Natural killer cell (primary cell): ENCODE data around the gene CKM. TPM values are rescaled to one million over a fixed set of nuclear protein-coding genes. Genes with fewer than 3 reads are reported as not detected.
"Not testable (repeated sequence)": the region's sequence is repeated elsewhere in the genome, so short reads cannot be mapped to it uniquely, and the experiment has no call there.

Experiments
- ATAC-seq, 3 donors: fragments of 150-1000 bp in 2 of 3; fragments of 200-7000 bp in 1 of 3; cut with Tn5 transposase; 1 replicate in 1 of 3; 2 replicates in 2 of 3; pipeline ENCODE4 v1.10.0; 2021; ENCODE audit warnings: mild to moderate bottlenecking in 2 of 3, moderate library complexity in 2 of 3
- DNase-seq, 2 donors: peaks; one replicate each; pipeline versions ENCODE4 v3.0.0 to v3.0.0-alpha.2; 2013 to 2021; ENCODE audit warnings: mixed read lengths in 1 of 2
- H3K27ac ChIP-seq: one replicate; pipeline ENCODE4 v1.5.1; 2013; ENCODE audit warnings: mild to moderate bottlenecking, low read length
- H3K27me3 ChIP-seq: one replicate; pipeline ENCODE4 v1.6.1; 2013; ENCODE audit warnings: low read length; ENCODE audit not compliant: control insufficient read depth, insufficient read depth
- H3K36me3 ChIP-seq: one replicate; pipeline ENCODE4 v1.6.1; 2013; ENCODE audit warnings: low read length; ENCODE audit not compliant: control insufficient read depth, insufficient read depth
- H3K4me1 ChIP-seq: one replicate; pipeline ENCODE4 v1.6.1; 2013; ENCODE audit warnings: low read length; ENCODE audit not compliant: control insufficient read depth, insufficient read depth
- H3K4me3 ChIP-seq: one replicate; pipeline ENCODE4 v1.5.1; 2013; ENCODE audit warnings: low read length
- H3K9me3 ChIP-seq: one replicate; pipeline ENCODE4 v1.6.1; 2013; ENCODE audit warnings: low read length; ENCODE audit not compliant: control insufficient read depth, insufficient read depth
- H3K27ac Mint-ChIP-seq, 2 donors: one replicate each; pipeline ENCODE4 v1.8.0; 2022; ENCODE audit warnings: mild to moderate bottlenecking in 2 of 2, mixed read lengths in 2 of 2, moderate library complexity in 1 of 2
- H3K27me3 Mint-ChIP-seq, 2 donors: one replicate each; pipeline ENCODE4 v1.8.0; 2022; ENCODE audit warnings: low read depth in 2 of 2, mixed read lengths in 2 of 2
- H3K36me3 Mint-ChIP-seq: one replicate; pipeline ENCODE4 v1.8.0; 2022; ENCODE audit warnings: mixed read lengths
- H3K4me1 Mint-ChIP-seq, 2 donors: one replicate each; pipeline ENCODE4 v1.8.0; 2022; ENCODE audit warnings: mixed read lengths in 2 of 2
- H3K4me3 Mint-ChIP-seq: one replicate; pipeline ENCODE4 v1.8.0; 2022; ENCODE audit warnings: mild to moderate bottlenecking, moderate library complexity, mixed read lengths
- H3K9me3 Mint-ChIP-seq, 2 donors: one replicate each; pipeline ENCODE4 v1.8.0; 2022; ENCODE audit warnings: mixed read lengths in 2 of 2
- WGBS: methylation state at CpG from one replicate; pipeline ENCODE4 v1.1.7; 2013; ENCODE audit warnings: missing lambda C conversion rate; ENCODE audit not compliant: insufficient coverage; 5-methylcytosine and 5-hydroxymethylcytosine counted together
- intact Hi-C: fragments of 100-400 bp; cut with micrococcal nuclease; formaldehyde crosslinking; loops from one replicate; pipeline ENCODE4 v1.14.2; 2022
- total RNA-seq, 4 donors: library from RNA; stranded (reverse); fragments of 120-200 nt in 1 of 4; gene quantifications; one replicate each; pipeline versions ENCODE4 v1.2.3 to v1.2.4, GENCODE V29; 2013 to 2022
- TF ChIP-seq, protein P1 (sequence below): fragments of 200-600 bp; IDR thresholded peaks from one replicate; pipeline ENCODE4 v1.8.0; 2022; ENCODE audit warnings: antibody characterized with exemption

CKM gene
- total RNA-seq, 3 donors from 2014 or later (not counting 1 experiment from before 2014, with no cell fraction given) = not detected

DNA sequence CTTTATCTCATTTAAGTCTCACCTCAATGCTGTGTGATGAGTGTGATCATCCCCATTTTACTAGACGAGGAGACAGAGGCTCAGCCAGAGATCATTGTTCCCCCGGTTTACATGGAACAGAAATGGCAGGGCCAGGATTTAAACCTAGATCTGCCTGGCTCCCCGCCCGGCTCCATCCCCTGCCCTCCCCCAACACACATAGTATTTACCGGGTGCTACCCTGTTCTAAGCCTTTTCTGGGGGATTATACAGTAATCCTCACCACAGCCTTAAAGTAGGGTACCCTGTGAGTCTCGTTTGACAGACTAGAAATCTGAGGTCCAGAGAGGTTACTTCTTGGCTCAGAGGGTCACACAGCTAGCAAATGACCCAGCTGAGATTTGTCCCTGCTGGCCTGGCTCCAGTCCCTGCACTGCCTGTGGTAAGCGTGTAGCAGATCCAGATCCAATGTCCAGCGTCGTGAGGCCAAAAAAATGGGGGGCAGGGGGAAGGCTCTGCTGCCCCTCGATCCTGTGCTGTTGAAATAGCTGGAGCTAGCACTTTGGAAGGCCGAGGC, 14.1 kb upstream of the CKM start:
- no peak overlapping the region for H3K27ac ChIP-seq
- no peak overlapping the region for H3K4me3 Mint-ChIP-seq
- no peak overlapping the region for H3K27ac Mint-ChIP-seq
- no peaks in the 10 kb centered on the region for H3K9me3 ChIP-seq
- H3K36me3 ChIP-seq = no peaks in the 10 kb centered on the region
- WGBS = 77% methylated on average over 10 of the region's 11 CpGs
- H3K4me1 ChIP-seq = peaks cover 10% of the 10 kb centered on the region
- H3K36me3 Mint-ChIP-seq = no peaks in the 10 kb centered on the region
- no peak for DNase-seq
- H3K9me3 Mint-ChIP-seq = no peaks in the 10 kb centered on the region
- H3K27me3 ChIP-seq = peaks cover 9% of the 10 kb centered on the region
- TF ChIP-seq, protein P1, sequence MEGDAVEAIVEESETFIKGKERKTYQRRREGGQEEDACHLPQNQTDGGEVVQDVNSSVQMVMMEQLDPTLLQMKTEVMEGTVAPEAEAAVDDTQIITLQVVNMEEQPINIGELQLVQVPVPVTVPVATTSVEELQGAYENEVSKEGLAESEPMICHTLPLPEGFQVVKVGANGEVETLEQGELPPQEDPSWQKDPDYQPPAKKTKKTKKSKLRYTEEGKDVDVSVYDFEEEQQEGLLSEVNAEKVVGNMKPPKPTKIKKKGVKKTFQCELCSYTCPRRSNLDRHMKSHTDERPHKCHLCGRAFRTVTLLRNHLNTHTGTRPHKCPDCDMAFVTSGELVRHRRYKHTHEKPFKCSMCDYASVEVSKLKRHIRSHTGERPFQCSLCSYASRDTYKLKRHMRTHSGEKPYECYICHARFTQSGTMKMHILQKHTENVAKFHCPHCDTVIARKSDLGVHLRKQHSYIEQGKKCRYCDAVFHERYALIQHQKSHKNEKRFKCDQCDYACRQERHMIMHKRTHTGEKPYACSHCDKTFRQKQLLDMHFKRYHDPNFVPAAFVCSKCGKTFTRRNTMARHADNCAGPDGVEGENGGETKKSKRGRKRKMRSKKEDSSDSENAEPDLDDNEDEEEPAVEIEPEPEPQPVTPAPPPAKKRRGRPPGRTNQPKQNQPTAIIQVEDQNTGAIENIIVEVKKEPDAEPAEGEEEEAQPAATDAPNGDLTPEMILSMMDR = no peak
- ATAC-seq = no peak
- peaks cover 10 to 12% of the 10 kb centered on the region in 2 donors for H3K4me1 Mint-ChIP-seq
- intact Hi-C loops = loop anchor here (5.0 kb wide), 3 partner anchors 434 to 554 kb away; no protein-coding TSS in a partner anchor
- H3K4me3 ChIP-seq = no peak overlapping the region
- H3K27me3 Mint-ChIP-seq = peaks cover 8 to 12% of the 10 kb centered on the region in 2 donors

- not testable (repeated sequence) for H3K9me3 Mint-ChIP-seq, H3K4me3 ChIP-seq, H3K27me3 ChIP-seq, H3K4me1 ChIP-seq, H3K9me3 ChIP-seq, H3K36me3 ChIP-seq, ATAC-seq, H3K4me3 Mint-ChIP-seq, H3K27ac ChIP-seq, H3K27ac Mint-ChIP-seq, H3K4me1 Mint-ChIP-seq, H3K36me3 Mint-ChIP-seq, DNase-seq
- peaks cover 1 to 11% of the 10 kb centered on the region in 2 donors for H3K27me3 Mint-ChIP-seq
- 98% methylated on average over 3 of the region's 4 CpGs for WGBS
- intact Hi-C loops = loop anchor here (5.0 kb wide), 3 partner anchors 433 to 553 kb away; no protein-coding TSS in a partner anchor
Observed at GRCh38 chr19:45334881-45335280, 12.2 kb upstream of the CKM start.

- no peak overlapping the region for H3K4me3 ChIP-seq
- ATAC-seq (no peak), DNase-seq (no peak)
- Mint-ChIP-seq H3K9me3 (no peaks in the 10 kb centered on the region), H3K27ac (no peak overlapping the region), H3K27me3 (peaks cover 0 to 7% of the 10 kb centered on the region in 2 donors), H3K36me3 (no peaks in the 10 kb centered on the region), H3K4me1 (peaks cover 4 to 5% of the 10 kb centered on the region in 2 donors), H3K4me3 (no peak overlapping the region)
- H3K27ac ChIP-seq = no peak overlapping the region
- no peaks in the 10 kb centered on the region for H3K9me3 ChIP-seq
- H3K36me3 ChIP-seq = no peaks in the 10 kb centered on the region
- H3K4me1 ChIP-seq = peaks cover 4% of the 10 kb centered on the region
- TF ChIP-seq, protein P1 = no peak
- no peaks in the 10 kb centered on the region for H3K27me3 ChIP-seq
- WGBS = 87% methylated on average over 9 of the region's 10 CpGs
- intact Hi-C loops = no loop called here
Observed at GRCh38 chr19:45333609-45334303, 11.1 kb upstream of the CKM start.

- ATAC-seq = no peak
- TF ChIP-seq, protein P1 = no peak
- no peaks in the 10 kb centered on the region for H3K36me3 Mint-ChIP-seq
- H3K27ac ChIP-seq = no peak overlapping the region
- no peak overlapping the region for H3K4me3 Mint-ChIP-seq
- WGBS = 87% methylated on average over 7 of the region's 7 CpGs
- H3K27ac Mint-ChIP-seq = no peak overlapping the region
- no peaks in the 10 kb centered on the region for H3K27me3 ChIP-seq
- no peaks in the 10 kb centered on the region for H3K36me3 ChIP-seq
- no peaks in the 10 kb centered on the region for H3K4me1 ChIP-seq
- H3K9me3 ChIP-seq = no peaks in the 10 kb centered on the region
- DNase-seq = no peak
- no peaks in the 10 kb centered on the region for H3K9me3 Mint-ChIP-seq
- H3K4me3 ChIP-seq = no peak overlapping the region
- intact Hi-C loops = no loop called here
- H3K4me1 Mint-ChIP-seq = peaks cover 0 to 2% of the 10 kb centered on the region in 2 donors
- H3K27me3 Mint-ChIP-seq = peaks cover 0 to 10% of the 10 kb centered on the region in 2 donors
Observed at GRCh38 chr19:45331411-45331810, 8.7 kb upstream of the CKM start.
